HG03025 (cell line): ENCODE measurements around the gene SPATA32.

ENCODE experiments used
- ATAC-seq: cut with Tn5 transposase; IDR thresholded peaks from one replicate; pipeline ENCODE4 v1.9.1; 2021; ENCODE audit warnings: mild to moderate bottlenecking, moderate library complexity; ENCODE audit not compliant: unreplicated experiment, low FRiP score

The SPATA32 gene

DNA sequence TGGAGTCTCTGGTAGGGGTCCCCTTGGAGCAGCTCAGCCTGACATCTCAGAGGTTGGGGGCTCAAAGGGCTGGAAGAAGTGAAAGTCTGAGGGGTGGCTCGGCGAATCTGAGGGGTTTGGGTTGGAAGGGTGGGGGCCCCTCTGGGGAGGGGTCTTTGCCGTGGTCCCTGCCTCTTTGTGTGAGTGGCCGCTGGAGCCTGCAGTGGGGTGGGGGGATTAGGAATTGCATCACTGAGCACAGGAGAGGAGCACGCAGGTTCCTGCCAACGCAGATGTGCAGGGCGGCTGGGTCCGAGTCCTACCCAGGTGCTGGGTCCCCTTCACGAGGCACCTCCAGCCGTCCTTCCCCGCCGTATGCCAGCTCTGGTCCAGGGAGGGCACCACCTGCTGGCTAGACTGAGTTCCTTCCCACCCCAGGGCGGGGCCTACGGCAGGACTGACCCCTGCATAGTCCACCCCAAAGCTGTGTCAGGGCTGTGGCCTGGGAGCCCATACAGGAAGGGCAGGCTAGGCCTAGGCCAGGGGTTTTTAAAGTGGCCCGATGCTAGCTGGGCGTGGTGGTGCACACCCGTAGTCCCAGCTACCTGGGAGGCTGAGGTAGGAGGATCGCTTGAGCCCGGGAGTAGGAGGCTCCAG lies 30.3 kb downstream of the SPATA32 start:
- ATAC-seq, result no peak

GRCh38 chr17:45230787-45231480 lies 31.0 kb downstream of the SPATA32 start:
- no peak for ATAC-seq

- no peak for ATAC-seq
Observed at GRCh38 chr17:45230410-45230786, 31.5 kb downstream of the SPATA32 start.

GRCh38 chr17:45229681-45230409 lies 32.0 kb downstream of the SPATA32 start:
- no peak for ATAC-seq

DNA sequence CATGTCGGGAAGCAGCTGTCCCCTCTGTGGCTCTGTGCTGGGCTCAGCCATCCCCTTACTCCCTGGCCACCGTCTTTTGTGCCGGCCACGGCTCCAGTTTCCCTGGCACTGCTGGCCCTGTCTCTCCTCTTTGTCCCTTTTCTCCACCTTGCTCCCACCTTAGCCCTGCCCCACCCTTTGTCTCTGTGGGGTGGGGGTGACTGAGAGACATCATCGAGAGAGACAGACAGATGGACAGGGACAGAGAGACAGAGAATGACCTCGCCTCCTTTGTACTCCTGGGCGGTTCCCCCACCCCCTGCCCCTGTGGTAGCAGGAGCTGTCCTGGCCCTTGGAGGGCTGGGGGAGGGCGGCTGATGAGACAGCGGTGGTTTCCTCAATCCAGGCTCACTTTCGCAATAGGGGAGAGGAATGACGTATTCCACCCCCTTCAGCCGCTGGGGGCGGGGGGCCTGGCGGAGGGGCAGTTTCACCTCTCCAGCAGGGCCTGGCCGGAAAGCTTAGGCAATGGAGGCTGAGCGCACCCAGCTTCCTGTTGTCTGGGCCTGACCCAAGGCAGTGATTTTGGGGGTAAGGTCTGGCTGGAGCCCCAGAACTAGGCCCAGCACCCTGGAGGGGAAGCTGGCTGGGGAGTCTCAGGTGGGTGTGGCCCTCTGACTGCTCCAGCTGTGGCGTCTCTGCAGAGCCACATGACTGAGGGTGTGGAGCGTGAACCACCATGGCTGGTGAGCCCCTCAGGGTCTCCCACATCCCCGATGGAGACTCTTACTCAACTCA lies 32.9 kb downstream of the SPATA32 start:
- ATAC-seq, result no peak

DNA sequence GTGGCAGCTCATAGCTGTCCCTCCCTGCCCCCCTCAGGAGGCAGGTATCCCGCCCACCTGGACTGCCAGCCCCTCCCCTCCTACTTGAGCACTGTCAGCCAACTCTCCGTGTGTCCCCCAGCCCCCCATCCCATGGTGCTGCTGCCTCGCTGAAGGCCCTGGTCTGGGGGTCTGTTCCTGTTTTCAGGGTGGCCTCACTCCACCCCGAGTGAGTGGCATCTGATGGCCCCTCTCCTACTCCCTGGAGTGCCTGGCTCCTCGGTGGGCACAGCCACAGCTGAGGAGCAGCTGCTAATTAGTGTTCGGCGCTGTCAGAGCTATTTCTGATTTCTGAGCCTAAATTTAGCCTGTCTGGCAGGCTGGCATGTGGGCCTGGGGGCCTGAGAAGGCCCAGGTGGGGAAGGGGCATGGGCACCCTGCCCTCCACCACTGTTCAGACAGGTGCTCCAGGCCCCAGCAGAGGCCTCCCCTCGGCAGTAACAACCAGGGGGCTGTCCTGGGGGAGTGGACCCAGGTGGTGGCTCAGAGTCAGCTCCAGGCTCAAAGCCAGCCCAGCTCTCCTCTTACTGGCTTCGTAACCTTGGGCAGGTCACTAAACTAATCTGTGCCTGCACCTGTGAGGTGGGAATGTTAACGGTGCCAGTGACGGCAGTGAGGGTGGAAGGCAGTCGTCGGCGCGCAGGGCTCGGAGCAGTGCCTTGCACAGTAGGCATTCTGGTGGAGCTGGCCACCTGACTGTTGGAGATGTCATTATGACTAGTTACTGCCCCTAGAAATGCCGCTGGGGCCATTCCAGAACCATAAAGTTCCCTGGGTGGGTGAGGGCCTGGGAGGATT lies 33.8 kb downstream of the SPATA32 start:
- ATAC-seq, result no peak

DNA sequence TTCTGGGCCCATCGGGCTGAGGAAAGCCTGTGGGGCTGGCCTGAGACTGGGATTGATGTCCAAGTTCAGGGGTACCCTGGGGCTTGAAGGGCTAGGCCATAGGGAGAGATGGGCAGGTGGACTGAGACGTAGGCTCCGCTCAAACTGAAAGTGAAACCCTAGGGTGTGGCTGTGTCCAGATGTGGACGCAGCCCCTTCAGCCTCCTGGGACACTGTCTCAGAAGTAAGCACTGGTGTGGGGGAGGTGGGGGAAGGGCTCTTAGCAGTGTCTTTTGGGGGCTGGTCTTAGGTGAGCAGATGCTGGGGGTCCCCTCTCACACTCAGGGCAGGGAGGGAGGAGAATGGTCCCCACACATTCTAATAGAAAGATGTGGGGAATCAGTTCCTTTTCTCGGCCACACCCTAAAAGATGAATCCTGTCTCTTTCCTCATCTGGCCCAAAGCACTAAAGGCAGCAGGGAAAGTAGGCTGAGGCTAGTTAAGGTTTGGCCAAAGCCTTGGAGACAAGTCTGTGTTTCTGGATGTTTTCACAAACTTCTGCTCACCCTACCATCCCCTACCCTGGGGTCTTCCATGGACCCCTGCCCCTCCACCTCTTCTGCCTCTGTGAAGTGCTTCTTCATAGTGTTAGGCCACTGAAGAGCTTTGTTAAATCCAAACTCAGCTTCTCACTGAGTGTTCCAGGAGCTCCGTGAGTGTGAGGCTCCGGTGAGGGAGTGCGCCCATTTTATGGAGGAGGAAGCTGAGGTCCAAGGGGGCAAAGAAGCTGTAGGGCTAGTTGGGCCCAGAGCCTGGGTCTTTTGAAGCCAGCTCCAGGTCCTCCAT lies 34.6 kb downstream of the SPATA32 start:
- no peak for ATAC-seq

DNA sequence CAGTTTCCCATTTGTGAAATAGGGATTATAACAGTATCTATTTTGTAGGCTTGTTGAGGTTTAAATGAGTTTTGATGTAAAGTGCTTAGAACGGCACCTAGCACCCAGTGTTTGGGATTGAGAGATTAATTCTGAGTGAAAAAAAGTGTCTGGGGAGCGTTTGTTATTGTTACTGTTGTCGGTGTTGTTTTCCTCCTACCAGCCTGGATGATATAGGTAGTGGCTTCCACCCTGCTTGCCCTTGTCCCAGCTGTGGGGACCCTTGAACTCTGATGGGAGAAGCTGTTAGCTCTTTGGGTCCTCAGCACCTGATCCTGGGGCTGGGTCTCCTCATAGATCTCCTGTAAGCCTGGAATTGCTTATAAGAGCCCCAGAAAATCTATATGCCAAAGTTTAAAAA lies 35.3 kb downstream of the SPATA32 start:
- no peak for ATAC-seq

GRCh38 chr17:45225964-45226530 lies 35.8 kb downstream of the SPATA32 start:
- no peak for ATAC-seq

GRCh38 chr17:45225051-45225700 lies 36.7 kb downstream of the SPATA32 start:
- ATAC-seq, result no peak

GRCh38 chr17:45224671-45225050 lies 37.2 kb downstream of the SPATA32 start:
- ATAC-seq, result no peak

DNA sequence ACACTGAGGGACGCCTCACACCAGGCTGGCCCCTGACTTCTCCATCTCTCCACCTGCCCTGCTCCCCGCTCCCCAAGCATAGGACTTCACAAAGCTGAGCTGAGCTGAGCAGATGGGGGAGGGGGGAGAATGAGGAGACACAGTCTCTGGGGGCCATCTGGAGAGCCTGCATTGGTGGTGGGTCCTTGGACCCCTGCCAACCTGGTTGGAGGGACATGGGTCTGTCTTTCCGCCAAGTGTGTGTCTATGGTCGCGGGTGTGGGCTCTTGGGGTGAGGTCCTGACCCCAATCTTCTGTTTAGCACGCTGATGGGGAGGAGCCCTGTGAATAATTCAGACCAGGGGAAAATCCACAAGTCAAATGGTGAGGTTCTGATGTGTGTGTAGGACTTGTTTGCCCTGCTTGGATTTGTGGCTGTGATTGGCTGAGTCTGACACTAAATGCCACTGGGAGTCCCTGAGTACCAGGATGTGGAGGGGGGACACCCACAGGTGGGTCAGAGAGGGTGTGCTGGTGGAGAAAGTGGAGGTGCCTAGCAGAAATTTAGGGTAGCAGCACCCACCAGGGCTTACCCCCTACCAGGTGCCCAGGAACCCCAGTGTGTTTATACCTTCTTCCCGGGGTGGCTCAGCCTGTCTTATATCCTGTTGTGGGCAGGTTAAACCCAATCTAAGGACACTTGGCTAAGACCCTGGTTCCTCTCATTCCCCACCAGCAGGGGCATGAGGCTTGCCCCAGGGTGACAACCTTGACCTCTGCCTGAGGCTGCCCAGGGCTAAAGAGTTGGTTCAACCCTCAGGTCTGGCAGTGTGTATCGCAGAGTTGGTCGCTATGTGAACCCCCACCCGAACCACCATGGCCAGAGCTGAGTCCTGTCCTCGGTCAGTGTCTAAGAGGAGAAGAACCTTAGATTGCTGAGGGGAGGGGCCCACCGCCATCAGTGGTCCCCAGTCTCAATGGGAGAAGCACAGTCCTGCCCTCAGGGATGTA lies 38.1 kb downstream of the SPATA32 start:
- ATAC-seq, result no peak

GRCh38 chr17:45222996-45223538 lies 38.8 kb downstream of the SPATA32 start:
- no peak for ATAC-seq

DNA sequence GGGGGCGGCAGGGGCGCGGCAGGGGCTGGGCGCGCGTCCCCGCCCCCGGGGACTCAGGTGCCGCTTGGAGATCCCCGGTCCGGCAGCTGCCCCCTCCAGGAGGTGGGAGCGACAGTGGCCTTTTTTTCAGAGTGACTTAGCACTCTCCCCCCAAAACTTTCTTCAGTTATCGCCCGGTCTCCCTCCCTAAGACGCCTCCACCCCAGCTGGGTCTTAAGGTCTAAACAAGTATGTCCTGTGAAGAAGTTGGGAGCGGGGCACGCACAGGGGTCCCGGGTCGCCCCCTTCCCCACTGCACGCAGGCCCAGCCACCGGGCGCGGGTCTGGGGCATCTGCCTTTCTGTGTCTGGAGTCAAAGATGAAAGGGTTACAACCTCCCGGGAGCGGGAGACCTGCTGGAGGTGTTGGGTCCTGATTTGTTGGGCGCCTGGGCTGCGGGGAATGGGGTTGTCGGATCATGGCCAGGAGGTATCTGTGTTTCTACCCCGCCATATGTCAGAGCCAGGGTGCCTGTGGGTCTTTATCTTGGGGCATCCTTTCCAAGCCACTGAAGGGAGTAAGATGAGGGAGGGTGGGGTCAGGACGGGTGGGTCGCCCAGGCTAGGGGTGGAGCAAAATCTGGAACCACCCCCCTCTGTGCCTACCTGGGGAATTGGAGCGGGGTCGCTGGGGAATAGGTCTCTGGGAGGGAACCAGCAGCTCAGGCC lies 39.5 kb downstream of the SPATA32 start:
- ATAC-seq, result no peak

DNA sequence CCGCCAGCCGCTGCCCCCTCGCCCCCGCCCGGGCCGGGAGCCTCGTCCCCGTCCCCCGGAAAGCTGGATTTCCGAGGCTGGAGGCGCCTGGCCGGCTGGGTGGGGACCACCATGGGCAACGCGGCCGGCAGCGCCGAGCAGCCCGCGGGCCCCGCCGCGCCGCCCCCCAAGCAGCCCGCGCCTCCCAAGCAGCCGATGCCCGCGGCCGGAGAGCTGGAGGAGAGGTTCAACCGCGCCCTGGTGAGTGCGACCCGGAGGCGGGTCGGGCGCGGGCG lies 39.9 kb downstream of the SPATA32 start:
- no peak for ATAC-seq

- no peak for ATAC-seq
Observed at GRCh38 chr17:45221081-45222013, 40.5 kb downstream of the SPATA32 start, which contains the start of gene FMNL1. TSS of gene FMNL1 (plus strand) at chr17:45221885. CDS start at chr17:45222125, 240 bp downstream.
